H1 (cell line): Measurements from ENCODE around the gene ACO1. TPM values are rescaled to one million over a fixed set of nuclear protein-coding genes. Genes with fewer than 3 reads are reported as not detected.

Source experiments
- BRCA1 ChIP-seq: IDR thresholded peaks from 2 replicates; pipeline ENCODE4 v1.6.1; 2012; ENCODE audit warnings: low read depth, low read length, improper control_type of control experiment
- CBX5 ChIP-seq: fragments of 300-800, 300-1000 bp; sonication (generic); IDR thresholded peaks from 2 replicates; pipeline ENCODE4 v1.7.1; 2016; ENCODE audit warnings: antibody characterized with exemption, low read length, low read depth
- CREB1 ChIP-seq: IDR thresholded peaks from 2 replicates; pipeline ENCODE4 v1.6.1; 2012; ENCODE audit warnings: inconsistent platforms
- GTF2F1 ChIP-seq: IDR thresholded peaks from 2 replicates; pipeline ENCODE4 v1.6.1; 2012; ENCODE audit warnings: low read depth, low read length, improper control_type of control experiment, borderline replicate concordance
- MAX ChIP-seq: IDR thresholded peaks from 2 replicates; pipeline ENCODE4 v1.6.1; 2012; ENCODE audit warnings: inconsistent platforms
- NRF1 ChIP-seq: IDR thresholded peaks from 2 replicates; pipeline ENCODE4 v1.6.1; 2011; ENCODE audit warnings: mild to moderate bottlenecking, low read depth, low read length, improper control_type of control experiment
- RBBP5 ChIP-seq: IDR thresholded peaks from 2 replicates; pipeline ENCODE4 v1.7.1; 2012; ENCODE audit warnings: low read depth, mild to moderate bottlenecking, inconsistent platforms, low read length, moderate library complexity, borderline replicate concordance
- RFX5 ChIP-seq: IDR thresholded peaks from 2 replicates; pipeline ENCODE4 v1.6.1; 2011; ENCODE audit warnings: low read depth, low read length, improper control_type of control experiment, borderline replicate concordance
- RXRA ChIP-seq: IDR thresholded peaks from 2 replicates; pipeline ENCODE4 v1.6.1; 2011; ENCODE audit warnings: low read depth, mild to moderate bottlenecking, low read length, moderate library complexity; ENCODE audit not compliant: insufficient read depth
- SP2 ChIP-seq: IDR thresholded peaks from 2 replicates; pipeline ENCODE4 v1.6.1; 2012; ENCODE audit warnings: mild to moderate bottlenecking, low read length, inconsistent platforms
- SP4 ChIP-seq: IDR thresholded peaks from 2 replicates; pipeline ENCODE4 v1.6.1; 2012; ENCODE audit warnings: low read length, inconsistent platforms
- SUZ12 ChIP-seq: fragments of 200-600 bp; sonication (generic); IDR thresholded peaks from 2 replicates; pipeline ENCODE4 v1.6.1; 2012; ENCODE audit warnings: mild to moderate bottlenecking, inconsistent platforms, low read length, moderate library complexity, mixed read lengths
- TAF7 ChIP-seq: optimal IDR thresholded peaks from 2 replicates; pipeline ENCODE3; 2011; ENCODE audit warnings: low read depth, mild to moderate bottlenecking, inconsistent platforms, low read length, moderate library complexity, borderline replicate concordance
- TEAD4 ChIP-seq: IDR thresholded peaks from 2 replicates; pipeline ENCODE4 v1.6.1; 2012; ENCODE audit warnings: low read depth, low read length, inconsistent platforms, mixed read lengths
- polyA plus RNA-seq, 7 experiments: library from polyadenylated mRNA; depleted of rRNA in 3 of 7; stranded (reverse) in 5 of 7; unstranded in 2 of 7; fragments of >200 nt in 5 of 7; fragments of 200-250 nt in 2 of 7; gene quantifications; 1 replicate in 5 of 7; 2 replicates in 1 of 7; 4 replicates in 1 of 7; pipeline versions ENCODE4 v1.2.1 to v1.2.3, GENCODE V29; 2011 to 2013; ENCODE audit warnings: missing spikeins in 2 of 7, mixed read lengths in 2 of 7
- total RNA-seq: library from RNA; stranded (reverse); fragmentation: NEBNext Ultra II Directional; extraction: Animal tissue kit (Norgen Biotek cat#: 25700); gene quantifications from 2 replicates; pipeline ENCODE4 v1.2.1, GENCODE V29; 2021
- TF ChIP-seq, protein P1 (sequence below): IDR thresholded peaks from 2 replicates; pipeline ENCODE4 v1.6.1; 2012; ENCODE audit warnings: inconsistent platforms
- TF ChIP-seq, protein P2 (sequence below): IDR thresholded peaks from 2 replicates; pipeline ENCODE4 v1.6.1; 2011; ENCODE audit warnings: low read depth, mild to moderate bottlenecking, low read length; ENCODE audit not compliant: insufficient read depth
- TF ChIP-seq, protein P3 (sequence below), 3 experiments: IDR thresholded peaks; 1 replicate in 2 of 3; 2 replicates in 1 of 3; pipeline versions ENCODE4 v1.5.1 to v1.6.1; 2011; ENCODE audit warnings: low read length in 3 of 3, mild to moderate bottlenecking in 3 of 3, inconsistent platforms in 2 of 3, low read depth in 1 of 3, moderate library complexity in 1 of 3; ENCODE audit not compliant: insufficient read depth in 1 of 3; ENCODE audit errors: control extremely low read depth in 1 of 3

ACO1 gene
- total and polyA plus RNA-seq, 2 of the 8 experiments (the other 6 are each of a cell fraction or from before 2014, with no cell fraction given): 39.3 to 49.8 TPM

DNA sequence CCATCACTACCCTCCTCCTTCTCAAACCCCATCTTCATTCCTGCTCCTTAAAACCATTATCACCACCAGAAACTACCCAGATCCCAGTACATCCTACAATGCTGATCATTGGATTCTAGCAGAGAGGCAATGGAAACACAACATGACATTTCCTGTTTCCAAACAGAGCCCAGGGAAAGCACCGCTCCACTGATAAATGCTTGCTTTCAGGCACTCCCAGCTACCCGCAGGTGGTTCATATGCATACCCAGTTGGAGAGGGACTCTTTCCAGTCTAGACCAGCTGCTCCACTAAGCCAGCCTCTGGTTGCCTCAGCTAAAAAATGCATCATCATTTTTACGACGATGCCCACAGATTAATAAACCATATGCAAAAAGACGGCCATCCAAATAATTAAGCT is 39.2 kb upstream of the ACO1 start (continued):
- no peak for TF ChIP-seq RFX5
- TF ChIP-seq MAX: peak; percentile 59
- no peak for TF ChIP-seq SUZ12
- TF ChIP-seq RXRA: no peak
- TF ChIP-seq GTF2F1: peak; percentile 66; the same call in 1 of the 2 replicates
- TF ChIP-seq, protein P1, sequence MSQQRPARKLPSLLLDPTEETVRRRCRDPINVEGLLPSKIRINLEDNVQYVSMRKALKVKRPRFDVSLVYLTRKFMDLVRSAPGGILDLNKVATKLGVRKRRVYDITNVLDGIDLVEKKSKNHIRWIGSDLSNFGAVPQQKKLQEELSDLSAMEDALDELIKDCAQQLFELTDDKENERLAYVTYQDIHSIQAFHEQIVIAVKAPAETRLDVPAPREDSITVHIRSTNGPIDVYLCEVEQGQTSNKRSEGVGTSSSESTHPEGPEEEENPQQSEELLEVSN: peak; percentile 59
- TF ChIP-seq, protein P2, sequence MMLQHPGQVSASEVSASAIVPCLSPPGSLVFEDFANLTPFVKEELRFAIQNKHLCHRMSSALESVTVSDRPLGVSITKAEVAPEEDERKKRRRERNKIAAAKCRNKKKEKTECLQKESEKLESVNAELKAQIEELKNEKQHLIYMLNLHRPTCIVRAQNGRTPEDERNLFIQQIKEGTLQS: no peak
- TF ChIP-seq SP4: no peak
- TF ChIP-seq RBBP5: no peak
- no peak for TF ChIP-seq TAF7
- TF ChIP-seq TEAD4: peak; percentile 68
- TF ChIP-seq, protein P3, sequence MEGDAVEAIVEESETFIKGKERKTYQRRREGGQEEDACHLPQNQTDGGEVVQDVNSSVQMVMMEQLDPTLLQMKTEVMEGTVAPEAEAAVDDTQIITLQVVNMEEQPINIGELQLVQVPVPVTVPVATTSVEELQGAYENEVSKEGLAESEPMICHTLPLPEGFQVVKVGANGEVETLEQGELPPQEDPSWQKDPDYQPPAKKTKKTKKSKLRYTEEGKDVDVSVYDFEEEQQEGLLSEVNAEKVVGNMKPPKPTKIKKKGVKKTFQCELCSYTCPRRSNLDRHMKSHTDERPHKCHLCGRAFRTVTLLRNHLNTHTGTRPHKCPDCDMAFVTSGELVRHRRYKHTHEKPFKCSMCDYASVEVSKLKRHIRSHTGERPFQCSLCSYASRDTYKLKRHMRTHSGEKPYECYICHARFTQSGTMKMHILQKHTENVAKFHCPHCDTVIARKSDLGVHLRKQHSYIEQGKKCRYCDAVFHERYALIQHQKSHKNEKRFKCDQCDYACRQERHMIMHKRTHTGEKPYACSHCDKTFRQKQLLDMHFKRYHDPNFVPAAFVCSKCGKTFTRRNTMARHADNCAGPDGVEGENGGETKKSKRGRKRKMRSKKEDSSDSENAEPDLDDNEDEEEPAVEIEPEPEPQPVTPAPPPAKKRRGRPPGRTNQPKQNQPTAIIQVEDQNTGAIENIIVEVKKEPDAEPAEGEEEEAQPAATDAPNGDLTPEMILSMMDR (IDR thresholded peaks at IDR 0.05; ENCODE audit: control extremely low read depth in 1 of 3, insufficient read depth in 1 of 3, low read depth in 1 of 3, low read length in 3 of 3): no peak
- no peak for TF ChIP-seq CREB1
- TF ChIP-seq SP2: no peak
- TF ChIP-seq CBX5: no peak
- TF ChIP-seq NRF1: 0 out of 2 replicates have a peak, but pooled peaks have one; percentile 10
- 0 out of 2 replicates have a peak, but pooled peaks have one; percentile 23 for TF ChIP-seq BRCA1
